Measurements from ENCODE around the gene FHAD1. TPM values are rescaled to one million over a fixed set of nuclear protein-coding genes. Genes with fewer than 3 reads are reported as not detected.

FHAD1 gene
- total and polyA plus RNA-seq, 9 of the 15 experiments (the other 6 are each of a cell fraction or from before 2014, with no cell fraction given): 0.32 to 2.1 (median 1.5) TPM; not detected in 1

DNA sequence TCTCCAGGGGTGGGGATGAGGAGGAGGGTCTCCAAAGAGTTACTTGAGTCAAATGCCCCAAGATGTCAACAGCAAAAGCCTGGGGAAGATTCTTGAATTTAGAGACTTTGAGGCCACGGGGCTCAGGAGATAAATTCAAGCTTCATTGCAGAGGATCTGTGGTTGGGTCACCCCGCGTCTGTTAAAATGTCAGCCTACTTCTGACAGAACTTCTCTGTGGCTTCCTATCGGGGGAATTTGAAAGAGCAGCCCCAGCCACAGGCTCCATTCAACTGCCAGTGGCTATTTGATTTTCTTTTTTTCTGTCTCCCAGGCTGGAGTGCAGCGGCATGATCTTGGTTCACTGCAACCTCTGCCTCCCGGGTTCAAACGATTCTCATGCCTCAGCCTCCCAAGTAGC, 100.2 kb downstream of the FHAD1 start:
- intact Hi-C loops (cut with micrococcal nuclease): no loop called here
- H3K4me2 ChIP-seq (ENCODE audit: insufficient read depth, low read length): no peak overlapping the region
- no peaks in the 10 kb centered on the region for H3K9me3 ChIP-seq (replicated peaks; ENCODE audit: control insufficient read depth, insufficient read depth, low read depth, low read length)
- no peaks in the 10 kb centered on the region for H4K20me1 ChIP-seq (replicated peaks; ENCODE audit: control insufficient read depth, insufficient read depth, low read length)
- no peaks in the 10 kb centered on the region for H3K79me2 ChIP-seq (ENCODE audit: control insufficient read depth, insufficient read depth, low read length)
- in situ Hi-C loops (cut with MboI): no loop called here
- peaks cover 27 to 32% of the 10 kb centered on the region in 2 experiments for H3K4me1 ChIP-seq (replicated peaks in 1 of 2; ENCODE audit: control insufficient read depth in 2 of 2, insufficient read depth in 2 of 2, low read length in 2 of 2)
- ATAC-seq (no peak), FAIRE-seq (no peak), DNase-seq (ENCODE audit: extremely low read depth in 1 of 4, low spot score in 3 of 4) (no peak)
- POLR2A ChIA-PET: no interaction called here
- no peak overlapping the region for H3K9ac ChIP-seq (ENCODE audit: insufficient read depth in 1 of 2, low read depth in 2 of 2, low read length in 2 of 2)
- 69% methylated on average over 7 of the region's 7 CpGs for WGBS (ENCODE audit: insufficient coverage, low coverage, missing lambda C conversion rate)
- H3K9me1 ChIP-seq (ENCODE audit: control insufficient read depth, insufficient read depth, low read length): no peaks in the 10 kb centered on the region
- H3K36me3 ChIP-seq (ENCODE audit: control insufficient read depth, insufficient read depth, low read length): no peaks in the 10 kb centered on the region
- CTCF ChIA-PET (ENCODE audit: low intra/inter-chr PET ratio): no interaction called here
- H3K4me3 ChIP-seq: no peak overlapping the region
- no TSS peak for BruUV-seq (replicated peaks)
- H3K27me3 ChIP-seq (ENCODE audit: control insufficient read depth in 2 of 2, insufficient read depth in 2 of 2, low read length in 2 of 2): no peaks in the 10 kb centered on the region
- H3K27ac ChIP-seq (ENCODE audit: extremely low read depth, low read depth, low read length): no peak overlapping the region
- H2AFZ ChIP-seq (ENCODE audit: low read depth, low read length): peak overlapping the region; percentile 83; the same call in 1 of the 2 replicates
- no peak for TF ChIP-seq CHD4 (IDR thresholded peaks at IDR 0.05; ENCODE audit: insufficient read depth, insufficient replicate concordance, low read depth, low read length, poor library complexity, severe bottlenecking)
- no peak for TF ChIP-seq ZNF121 (CRISPR knock-in tag; conservative IDR thresholded peaks at IDR 0.05)
- no peak for TF ChIP-seq RAD51 (IDR thresholded peaks at IDR 0.05; ENCODE audit: borderline replicate concordance, low read depth)
- no peak for TF ChIP-seq POLR3G (IDR thresholded peaks at IDR 0.05; ENCODE audit: extremely low read depth, insufficient read length, insufficient replicate concordance)
- TF ChIP-seq CCAR2 (IDR thresholded peaks at IDR 0.05; ENCODE audit: low read depth, low read length): no peak
- no peak for TF ChIP-seq GABPB1 (CRISPR knock-in tag; IDR thresholded peaks at IDR 0.05)
- TF ChIP-seq AFF1 (IDR thresholded peaks at IDR 0.05; ENCODE audit: low read depth in 1 of 2, partially characterized antibody in 2 of 2): no peak
- no peak for TF ChIP-seq ZNF124 (CRISPR knock-in tag; IDR thresholded peaks at IDR 0.05)
- no peak for TF ChIP-seq SPI1 (IDR thresholded peaks at IDR 0.05; ENCODE audit: borderline replicate concordance, low read depth, low read length)
- no peak for TF ChIP-seq SFPQ (IDR thresholded peaks at IDR 0.05; ENCODE audit: low read depth, low read length)
- no peak for TF ChIP-seq SIRT6 (IDR thresholded peaks at IDR 0.05; ENCODE audit: low read depth, low read length)
- TF ChIP-seq CLOCK (CRISPR knock-in tag; IDR thresholded peaks at IDR 0.05; ENCODE audit: borderline replicate concordance): no peak
- no peak for TF ChIP-seq CHD2 (IDR thresholded peaks at IDR 0.05; ENCODE audit: low read depth, low read length)
- no peak for TF ChIP-seq HLTF (IDR thresholded peaks at IDR 0.05)

Data from K562 (cell line).